HG02642 (cell line): ENCODE data around the gene PDIA5.

Experiments
- ATAC-seq: cut with Tn5 transposase; IDR thresholded peaks from one replicate; pipeline ENCODE4 v1.9.1; 2021; ENCODE audit warnings: mild to moderate bottlenecking; ENCODE audit not compliant: unreplicated experiment, poor library complexity

The PDIA5 gene

DNA sequence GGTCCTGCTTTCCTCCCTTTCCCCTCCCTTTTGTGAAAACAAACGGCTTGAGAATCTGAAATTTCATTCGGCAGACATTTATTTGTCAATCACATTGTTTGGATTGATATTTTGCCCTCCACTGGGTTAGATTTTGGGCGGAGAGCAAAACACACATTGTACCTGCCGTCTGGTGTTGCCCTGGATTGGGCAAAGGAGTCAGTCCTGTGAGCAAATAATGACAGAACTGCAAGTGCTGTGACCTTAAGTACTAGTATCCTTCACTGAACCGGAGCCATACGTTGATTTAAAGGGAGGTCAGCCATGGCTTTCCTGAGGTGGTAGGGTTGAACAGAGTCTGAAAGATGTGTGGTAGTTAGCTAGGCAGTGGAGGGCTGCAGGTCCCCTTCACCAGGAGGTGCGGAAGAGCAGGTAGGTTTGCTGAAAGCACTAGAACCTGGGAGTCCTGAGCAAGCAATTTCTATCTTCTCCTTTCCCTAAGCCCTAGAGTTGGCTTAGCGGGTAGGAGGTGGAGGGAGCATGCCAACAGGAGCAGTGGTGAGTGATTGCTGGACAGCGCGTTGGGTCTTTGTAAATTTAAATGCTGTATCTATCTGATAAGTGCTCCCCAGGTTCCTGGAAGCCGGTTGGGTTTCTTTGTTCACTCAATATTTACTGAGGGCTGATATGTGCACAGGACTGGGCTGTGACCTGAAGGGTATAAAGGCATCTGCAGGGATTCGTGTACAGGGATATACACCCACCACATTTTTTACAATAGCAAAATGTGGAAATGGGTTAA is 2.0 kb downstream of the PDIA5 start:
- ATAC-seq, result no peak

- no peak for ATAC-seq
Observed at GRCh38 chr3:123070510-123070909, 3.7 kb downstream of the PDIA5 start.

GRCh38 chr3:123071146-123071545 is 4.3 kb downstream of the PDIA5 start:
- ATAC-seq, result no peak

GRCh38 chr3:123071581-123071980 is 4.8 kb downstream of the PDIA5 start:
- no peak for ATAC-seq

DNA sequence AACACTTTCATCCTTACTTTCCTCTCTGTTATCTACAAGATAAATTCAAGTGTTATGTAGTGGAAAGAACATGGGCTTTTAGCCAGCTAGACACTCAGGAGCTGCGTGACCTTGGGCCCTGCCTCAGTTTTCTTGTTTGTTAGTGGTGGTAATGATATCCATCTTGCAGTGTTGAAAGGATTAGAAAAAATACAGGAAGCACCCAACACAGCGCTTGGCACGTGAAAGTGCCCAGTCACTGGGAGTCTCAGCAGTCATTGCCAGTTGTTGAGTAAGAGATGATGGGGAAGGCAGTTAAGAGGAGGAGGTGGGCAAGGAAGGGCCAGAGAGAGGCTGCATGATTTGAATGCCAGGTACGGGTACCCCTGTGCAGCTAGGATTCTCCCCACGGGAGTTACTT is 5.3 kb downstream of the PDIA5 start:
- no peak for ATAC-seq

- ATAC-seq, result no peak
Observed at GRCh38 chr3:123072564-123072963, 5.7 kb downstream of the PDIA5 start.

DNA sequence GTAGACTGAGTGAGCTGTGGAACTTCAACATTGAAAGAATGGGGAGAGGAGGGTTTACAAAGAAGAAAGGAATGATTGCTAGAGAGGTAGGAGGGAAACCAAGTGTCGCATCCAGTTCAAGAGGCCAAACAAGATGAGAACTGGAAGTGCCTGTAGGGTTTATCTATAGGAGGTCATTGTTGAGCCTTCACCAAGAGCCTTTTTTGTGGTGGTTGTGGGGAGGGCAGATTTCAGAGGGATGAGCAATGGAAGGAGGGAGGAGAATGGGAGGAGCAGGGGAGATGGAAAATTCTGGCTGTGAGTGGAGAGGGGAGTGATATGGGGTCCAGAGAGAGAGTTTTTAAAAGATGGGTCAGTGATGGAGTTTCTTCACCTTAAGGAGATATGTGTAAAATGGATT is 8.5 kb downstream of the PDIA5 start:
- ATAC-seq, result no peak

- ATAC-seq, result no peak
Observed at GRCh38 chr3:123076112-123076495, 9.3 kb downstream of the PDIA5 start.

DNA sequence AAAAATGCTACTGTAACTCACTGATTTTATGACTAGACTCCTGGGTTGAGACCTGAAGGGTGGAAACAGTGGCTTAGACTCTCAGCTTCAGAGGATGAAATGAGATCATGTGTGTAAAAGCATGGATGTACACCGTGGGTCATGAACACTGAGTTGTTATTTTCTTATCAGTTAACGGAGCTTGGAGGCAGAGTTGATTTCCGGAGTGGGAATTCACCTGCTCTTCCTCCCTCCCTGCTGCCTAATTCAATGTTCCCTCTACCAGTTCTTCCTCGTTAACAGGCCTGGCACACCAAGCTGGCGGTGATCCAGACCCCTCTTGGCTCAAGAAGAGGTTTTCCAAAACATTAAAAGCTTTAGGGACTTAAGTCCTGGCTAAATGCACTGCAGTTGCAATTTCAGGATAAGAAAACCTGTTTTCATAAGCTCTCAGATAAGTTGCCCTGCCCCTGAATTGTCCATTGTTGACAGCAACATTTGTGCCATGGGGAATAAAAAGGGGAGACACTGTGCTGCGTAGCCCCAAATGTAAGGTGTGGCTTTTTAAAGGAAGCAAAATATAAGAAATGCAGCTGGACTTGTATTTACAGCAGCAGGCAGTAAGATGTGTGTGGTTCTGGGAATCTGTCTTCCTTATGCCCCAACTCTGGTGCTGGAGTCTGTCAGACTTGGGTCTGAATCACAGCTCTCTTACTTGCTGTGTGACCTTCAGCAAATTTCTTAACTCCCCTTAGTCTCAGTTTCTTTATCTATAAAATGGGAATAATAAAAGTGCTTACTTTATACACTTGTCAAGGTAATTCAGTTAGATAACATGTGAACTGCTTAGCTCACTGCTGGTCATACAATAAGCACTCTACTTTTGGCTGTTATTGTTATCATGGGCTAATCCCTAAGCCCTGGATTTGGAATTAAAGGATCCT is 9.9 kb downstream of the PDIA5 start:
- no peak for ATAC-seq

DNA sequence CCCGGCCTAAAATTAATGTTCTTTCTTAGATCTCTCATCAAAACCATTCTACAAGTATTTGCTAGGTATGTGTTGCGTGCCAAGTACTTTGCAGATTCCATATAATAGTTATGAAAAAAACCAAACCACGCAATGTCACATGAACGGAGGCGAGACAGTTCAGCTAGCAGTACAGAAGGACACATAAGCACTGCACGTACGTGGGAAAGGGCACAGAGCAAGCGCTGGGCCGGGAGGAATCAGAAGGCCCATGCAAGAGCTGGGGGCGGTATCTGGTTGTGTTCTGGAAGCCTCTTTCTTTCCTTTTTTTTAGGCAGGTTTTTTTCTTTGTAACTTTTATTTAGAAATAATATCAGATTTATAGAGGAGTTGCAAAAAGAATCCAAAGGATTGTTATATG is 11.3 kb downstream of the PDIA5 start:
- no peak for ATAC-seq

- no peak for ATAC-seq
Observed at GRCh38 chr3:123080864-123081562, 14.2 kb downstream of the PDIA5 start.

DNA sequence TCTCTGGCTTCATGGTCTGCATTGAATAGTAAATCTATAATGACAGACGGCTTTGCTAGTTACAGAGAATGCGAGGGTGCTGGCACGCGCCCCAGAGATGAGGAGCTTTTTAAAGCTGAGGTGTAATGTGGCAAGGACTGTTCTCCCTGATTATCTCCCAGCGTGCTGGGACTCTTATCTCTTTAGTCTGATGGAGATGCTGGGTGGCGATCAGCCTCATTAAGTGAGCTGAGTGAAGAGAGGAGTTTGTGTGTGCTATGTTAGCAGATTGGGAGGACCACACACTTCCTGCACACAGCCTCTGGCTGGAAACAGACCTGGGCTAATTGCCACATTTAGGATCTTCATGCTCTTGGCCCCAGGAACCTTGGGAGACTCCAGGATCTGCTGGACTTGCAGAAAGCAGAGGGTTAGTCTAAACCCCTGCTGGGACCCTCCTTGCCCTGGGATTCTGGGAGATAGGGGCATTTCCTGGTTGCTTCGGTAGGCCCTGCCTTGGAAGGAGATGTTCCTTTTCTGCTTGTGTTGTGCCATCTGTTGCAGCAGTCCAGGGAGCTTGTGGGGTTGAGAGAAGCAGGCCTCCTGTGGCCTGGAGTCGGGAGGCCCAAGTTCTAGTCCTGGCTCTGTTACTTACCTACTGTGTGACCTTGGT is 15.0 kb downstream of the PDIA5 start:
- ATAC-seq, result peak; percentile 14

GRCh38 chr3:123082370-123083065 is 15.7 kb downstream of the PDIA5 start:
- ATAC-seq, result peak; percentile 53

- no peak for ATAC-seq
Observed at GRCh38 chr3:123083383-123084124, 16.7 kb downstream of the PDIA5 start.

DNA sequence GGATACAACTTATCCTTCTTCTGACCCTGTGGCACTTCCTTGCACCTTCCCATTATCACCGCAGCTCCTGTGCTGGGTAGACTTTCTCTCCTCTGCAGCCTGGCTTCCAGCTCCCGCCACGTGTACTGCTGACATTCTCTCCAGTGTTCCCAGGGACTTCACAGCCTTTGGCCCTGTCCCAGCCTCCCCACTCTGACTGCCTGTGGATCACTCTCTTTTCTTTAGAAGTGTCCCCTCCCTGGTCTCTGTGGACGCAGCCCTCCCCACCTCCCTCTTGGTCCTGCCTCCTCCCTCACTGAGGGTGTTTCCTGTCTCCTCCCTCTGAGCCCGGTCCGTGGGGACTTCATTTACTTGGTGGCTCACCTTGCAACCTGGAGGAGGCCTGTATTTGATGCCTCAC is 17.4 kb downstream of the PDIA5 start:
- ATAC-seq, result no peak

GRCh38 chr3:123084738-123085237 is 18.0 kb downstream of the PDIA5 start:
- ATAC-seq, result no peak

DNA sequence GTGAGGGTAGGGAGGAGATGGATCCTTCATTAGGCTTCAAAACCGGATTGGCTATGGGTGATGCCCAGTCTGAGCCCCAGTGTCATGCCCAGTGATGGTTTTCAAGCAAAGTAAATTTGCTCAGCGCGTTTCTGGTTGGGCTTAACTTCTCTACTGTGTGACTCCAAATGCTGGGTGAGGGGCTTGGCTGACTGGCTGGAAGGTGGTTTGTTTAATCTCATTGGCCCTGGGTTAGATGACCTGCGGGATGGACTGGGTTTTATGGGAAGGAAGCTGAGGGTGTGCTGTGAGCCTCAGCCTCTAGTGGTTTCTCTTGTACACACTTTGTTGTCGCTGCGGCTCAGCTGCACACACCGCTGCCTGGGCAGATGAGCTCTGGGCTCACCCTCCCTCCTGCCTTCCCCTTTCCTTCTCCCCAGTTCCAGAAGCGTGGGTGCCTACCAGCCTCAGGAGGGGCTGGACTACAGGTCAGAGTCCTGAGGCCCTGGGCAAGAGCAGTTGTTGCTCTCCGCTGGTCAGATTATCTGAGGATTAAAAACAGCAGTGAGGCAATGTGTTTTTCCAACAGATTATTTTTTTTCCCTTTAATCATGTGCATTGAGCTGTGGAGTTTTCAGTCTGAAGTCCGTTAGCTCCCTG is 18.6 kb downstream of the PDIA5 start:
- no peak for ATAC-seq

DNA sequence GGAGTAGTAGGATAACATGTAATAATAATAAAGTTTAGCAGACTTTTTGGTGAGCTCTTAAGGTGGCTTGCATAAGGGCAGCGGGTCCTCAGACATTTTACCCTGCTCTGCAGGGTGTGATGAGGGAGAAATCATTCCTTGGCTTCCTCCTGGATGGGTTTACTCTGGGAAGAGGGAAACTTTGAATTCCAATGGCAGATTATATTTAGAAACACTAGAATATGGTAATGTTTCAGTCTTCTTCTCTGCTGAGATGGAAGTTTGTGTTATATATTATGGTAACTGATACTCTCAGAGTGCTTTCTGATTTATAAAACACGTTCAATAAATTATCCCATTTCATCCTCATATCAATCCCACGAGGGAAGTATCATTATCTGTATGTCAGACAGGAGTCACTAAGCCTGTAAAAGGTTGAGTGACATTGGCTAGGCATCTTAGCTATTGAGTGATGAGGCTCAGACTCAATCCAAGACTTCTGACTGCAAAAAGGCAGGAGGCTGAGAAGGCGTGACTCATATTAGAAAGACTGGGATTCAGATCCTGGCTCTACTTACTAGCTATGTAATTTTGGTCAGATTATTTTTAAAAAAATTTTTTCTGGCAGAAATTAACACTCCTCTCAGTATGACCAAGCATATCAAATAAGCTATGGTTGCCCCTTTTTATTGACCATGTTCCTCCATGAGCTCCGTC is 19.3 kb downstream of the PDIA5 start:
- no peak for ATAC-seq
